ENCODE results near the gene OPA3.

DNA sequence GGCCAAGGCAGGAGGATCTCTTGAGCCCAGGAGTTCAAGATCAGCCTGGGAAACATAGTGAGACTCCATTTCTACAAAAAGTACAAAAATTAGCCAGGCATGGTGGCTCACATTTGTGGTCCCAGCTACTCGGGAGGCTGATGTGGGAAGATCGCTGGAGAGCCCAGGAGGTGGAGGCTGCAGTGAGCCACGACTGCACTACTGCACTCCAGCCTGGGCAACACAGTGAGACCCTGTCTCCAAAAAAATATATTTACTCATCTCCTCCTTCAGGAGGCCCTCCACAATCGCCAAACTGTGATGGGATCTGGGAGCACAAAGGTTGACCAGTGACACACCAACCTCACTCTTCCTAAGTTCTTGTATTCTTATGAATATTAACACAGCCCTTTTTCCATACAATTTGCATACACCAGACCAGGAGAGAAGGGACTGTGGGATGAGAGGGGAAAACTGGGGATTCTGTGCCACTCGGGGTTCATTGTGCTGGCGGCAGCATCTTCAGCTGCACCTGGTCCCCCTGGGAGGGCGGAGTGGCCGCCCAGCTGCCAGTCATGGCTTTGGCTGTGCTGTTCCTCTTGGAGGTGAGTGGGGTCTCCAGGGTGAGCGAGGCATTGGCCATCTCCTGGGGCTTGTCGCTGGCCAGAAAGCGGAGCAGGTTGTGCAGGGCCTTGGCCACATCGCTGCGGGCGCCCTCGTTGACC is 5.8 kb upstream of the OPA3 start:
- TF ChIP-seq, protein P1, sequence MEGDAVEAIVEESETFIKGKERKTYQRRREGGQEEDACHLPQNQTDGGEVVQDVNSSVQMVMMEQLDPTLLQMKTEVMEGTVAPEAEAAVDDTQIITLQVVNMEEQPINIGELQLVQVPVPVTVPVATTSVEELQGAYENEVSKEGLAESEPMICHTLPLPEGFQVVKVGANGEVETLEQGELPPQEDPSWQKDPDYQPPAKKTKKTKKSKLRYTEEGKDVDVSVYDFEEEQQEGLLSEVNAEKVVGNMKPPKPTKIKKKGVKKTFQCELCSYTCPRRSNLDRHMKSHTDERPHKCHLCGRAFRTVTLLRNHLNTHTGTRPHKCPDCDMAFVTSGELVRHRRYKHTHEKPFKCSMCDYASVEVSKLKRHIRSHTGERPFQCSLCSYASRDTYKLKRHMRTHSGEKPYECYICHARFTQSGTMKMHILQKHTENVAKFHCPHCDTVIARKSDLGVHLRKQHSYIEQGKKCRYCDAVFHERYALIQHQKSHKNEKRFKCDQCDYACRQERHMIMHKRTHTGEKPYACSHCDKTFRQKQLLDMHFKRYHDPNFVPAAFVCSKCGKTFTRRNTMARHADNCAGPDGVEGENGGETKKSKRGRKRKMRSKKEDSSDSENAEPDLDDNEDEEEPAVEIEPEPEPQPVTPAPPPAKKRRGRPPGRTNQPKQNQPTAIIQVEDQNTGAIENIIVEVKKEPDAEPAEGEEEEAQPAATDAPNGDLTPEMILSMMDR (IDR thresholded peaks at IDR 0.05), result no peak
- TF ChIP-seq POLR2AphosphoS5 (IDR thresholded peaks at IDR 0.05) (no peak), POLR2A (IDR thresholded peaks at IDR 0.05) (no peak)
